Hepatocyte (in vitro differentiated cells): ENCODE measurements around the gene MBTPS2. TPM values are rescaled to one million over a fixed set of nuclear protein-coding genes. Genes with fewer than 3 reads are reported as not detected.

Experiments used
- DNase-seq: peaks from one replicate; pipeline ENCODE4 v3.0.0-alpha.2; 2016; ENCODE audit warnings: low spot score
- H2AFZ ChIP-seq: fragments of 200-600 bp; sonication (generic); 2 replicates; pipeline ENCODE4 v1.6.0; 2016; ENCODE audit warnings: antibody characterized with exemption, mild to moderate bottlenecking
- H3K27ac ChIP-seq: fragments of 200-600 bp; sonication (generic); 2 replicates; pipeline ENCODE4 v1.5.1; 2016; ENCODE audit warnings: mild to moderate bottlenecking
- H3K27me3 ChIP-seq: fragments of 200-600 bp; sonication (generic); 2 replicates; pipeline ENCODE4 v1.6.1; 2016
- H3K36me3 ChIP-seq: fragments of 200-600 bp; sonication (generic); replicated peaks from 2 replicates; pipeline ENCODE4 v1.5.1; 2016; ENCODE audit warnings: low read depth; ENCODE audit not compliant: insufficient read depth
- H3K4me1 ChIP-seq: fragments of 200-600 bp; sonication (generic); 2 replicates; pipeline ENCODE4 v1.5.1; 2016; ENCODE audit warnings: mild to moderate bottlenecking, moderate library complexity; ENCODE audit not compliant: insufficient read depth
- H3K4me2 ChIP-seq: fragments of 200-600 bp; sonication (generic); 2 replicates; pipeline ENCODE4 v1.6.0; 2016
- H3K4me3 ChIP-seq: fragments of 200-600 bp; sonication (generic); 2 replicates; pipeline ENCODE4 v1.5.1; 2016; ENCODE audit warnings: mild to moderate bottlenecking
- H3K79me2 ChIP-seq: fragments of 200-600 bp; sonication (generic); 2 replicates; pipeline ENCODE4 v1.6.0; 2017; ENCODE audit warnings: mild to moderate bottlenecking
- H3K9me2 ChIP-seq: fragments of 200-600 bp; sonication (generic); replicated peaks from 2 replicates; pipeline ENCODE4 v1.6.0; 2017; ENCODE audit warnings: mild to moderate bottlenecking; ENCODE audit not compliant: insufficient read depth
- H3K9me3 ChIP-seq: fragments of 200-600 bp; sonication (generic); 2 replicates; pipeline ENCODE4 v1.5.1; 2016; ENCODE audit warnings: low read depth, mild to moderate bottlenecking
- H4K20me1 ChIP-seq: fragments of 200-600 bp; sonication (generic); 2 replicates; pipeline ENCODE4 v1.6.0; 2016; ENCODE audit warnings: mild to moderate bottlenecking; ENCODE audit not compliant: insufficient read depth, poor library complexity, severe bottlenecking
- EZH2 ChIP-seq: fragments of 200-600 bp; sonication (generic); IDR thresholded peaks from 2 replicates; pipeline ENCODE4 v1.6.1; 2016; ENCODE audit warnings: antibody characterized with exemption, mild to moderate bottlenecking, borderline replicate concordance
- EZH2phosphoT487 ChIP-seq: fragments of 200-600 bp; sonication (generic); IDR thresholded peaks from one replicate; pipeline ENCODE4 v1.6.1; 2018; ENCODE audit warnings: antibody characterized with exemption, mild to moderate bottlenecking, low read depth, moderate library complexity; ENCODE audit not compliant: unreplicated experiment, severe bottlenecking
- WGBS: methylation state at CpG from one replicate; pipeline ENCODE4 v1.1.6; 2016; ENCODE audit warnings: low lambda C conversion rate; ENCODE audit errors: missing lambda C conversion rate; 5-methylcytosine and 5-hydroxymethylcytosine counted together
- polyA plus RNA-seq: library from polyadenylated mRNA; unstranded; fragments of >200 nt; fragmentation: Nextera tagmentation; extraction: Ambion mirVana; gene quantifications from 2 replicates; pipeline ENCODE4 v1.2.1, GENCODE V29; 2016
- total RNA-seq: library from RNA; depleted of rRNA; stranded (reverse); fragments of >200 nt; gene quantifications from 2 replicates; pipeline ENCODE4 v1.2.3, GENCODE V29; 2014
- TF ChIP-seq, protein P1 (sequence below): fragments of 200-600 bp; sonication (generic); IDR thresholded peaks from 2 replicates; pipeline ENCODE4 v1.5.1; 2016; ENCODE audit warnings: antibody characterized with exemption, mild to moderate bottlenecking; ENCODE audit not compliant: poor library complexity

The MBTPS2 gene
- total RNA-seq = 18.5 and 19.9 TPM in 2 replicates
- 9.3 and 18.4 TPM in 2 replicates for polyA plus RNA-seq

DNA sequence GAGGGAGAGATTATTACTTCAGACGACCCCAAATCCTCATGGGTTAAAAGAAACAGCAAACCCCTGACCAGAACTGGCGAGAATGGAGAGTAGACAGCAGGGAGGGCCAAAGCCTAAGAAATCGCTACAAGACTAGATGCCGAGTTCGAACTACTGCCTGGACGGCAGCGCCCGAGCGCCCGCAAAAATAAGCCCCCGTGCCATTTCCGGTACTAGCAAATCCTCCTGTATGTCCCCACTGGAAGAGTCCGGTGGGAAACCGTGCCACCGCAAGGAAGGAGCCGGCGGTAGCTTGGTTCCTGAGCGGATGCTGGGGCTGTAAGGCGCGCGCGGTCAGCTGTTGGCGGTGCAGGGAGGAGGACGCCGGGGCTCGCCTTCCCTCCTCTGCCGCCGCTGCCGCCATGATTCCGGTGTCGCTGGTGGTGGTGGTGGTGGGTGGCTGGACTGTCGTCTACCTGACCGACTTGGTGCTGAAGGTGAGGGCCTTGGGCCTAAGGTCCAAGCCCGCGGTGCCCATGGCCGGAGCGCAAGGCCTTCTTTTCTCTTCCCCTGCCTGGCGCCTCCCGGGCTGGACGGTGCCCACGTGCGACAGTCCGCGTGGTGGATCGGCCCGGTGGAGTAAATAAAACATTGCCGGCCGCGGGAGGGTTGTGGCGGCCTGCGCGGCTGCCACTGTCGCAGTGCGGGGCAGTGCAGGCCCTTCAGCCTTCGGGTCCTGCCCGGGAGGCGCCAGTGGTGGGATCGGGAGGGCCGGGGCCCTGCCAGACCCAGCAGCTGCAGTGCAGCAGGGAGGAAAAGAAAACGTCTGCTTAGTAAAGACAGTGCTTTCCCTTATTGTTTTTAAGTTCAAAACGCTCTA lies at the start of gene MBTPS2:
TSS of gene MBTPS2 (plus strand) at position 284 of the 859 bp plus-strand sequence. CDS start at position 402, 118 bp downstream.
- Histone ChIP-seq H3K27me3 (no peaks in the 10 kb centered on the region), H3K4me3 (peak within 1 kb of the TSS; percentile 49), H3K27ac (peak within 1 kb of the TSS; percentile 90), H3K4me1 (no peaks in the 10 kb centered on the region), H3K79me2 (peaks cover 14% of the 10 kb centered on the region), H4K20me1 (no peaks in the 10 kb centered on the region), H3K9me3 (no peaks in the 10 kb centered on the region), H3K36me3 (no peaks in the 10 kb centered on the region), H3K4me2 (peak within 1 kb of the TSS; percentile 81), H3K9me2 (no peaks in the 10 kb centered on the region), H2AFZ (peak within 1 kb of the TSS; percentile 88)
- WGBS = 43% methylated on average over 60 of the region's 61 CpGs
- DNase-seq = peak; percentile 86
- TF ChIP-seq EZH2 = no peak
- TF ChIP-seq, protein P1, sequence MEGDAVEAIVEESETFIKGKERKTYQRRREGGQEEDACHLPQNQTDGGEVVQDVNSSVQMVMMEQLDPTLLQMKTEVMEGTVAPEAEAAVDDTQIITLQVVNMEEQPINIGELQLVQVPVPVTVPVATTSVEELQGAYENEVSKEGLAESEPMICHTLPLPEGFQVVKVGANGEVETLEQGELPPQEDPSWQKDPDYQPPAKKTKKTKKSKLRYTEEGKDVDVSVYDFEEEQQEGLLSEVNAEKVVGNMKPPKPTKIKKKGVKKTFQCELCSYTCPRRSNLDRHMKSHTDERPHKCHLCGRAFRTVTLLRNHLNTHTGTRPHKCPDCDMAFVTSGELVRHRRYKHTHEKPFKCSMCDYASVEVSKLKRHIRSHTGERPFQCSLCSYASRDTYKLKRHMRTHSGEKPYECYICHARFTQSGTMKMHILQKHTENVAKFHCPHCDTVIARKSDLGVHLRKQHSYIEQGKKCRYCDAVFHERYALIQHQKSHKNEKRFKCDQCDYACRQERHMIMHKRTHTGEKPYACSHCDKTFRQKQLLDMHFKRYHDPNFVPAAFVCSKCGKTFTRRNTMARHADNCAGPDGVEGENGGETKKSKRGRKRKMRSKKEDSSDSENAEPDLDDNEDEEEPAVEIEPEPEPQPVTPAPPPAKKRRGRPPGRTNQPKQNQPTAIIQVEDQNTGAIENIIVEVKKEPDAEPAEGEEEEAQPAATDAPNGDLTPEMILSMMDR = peak; percentile 31

DNA sequence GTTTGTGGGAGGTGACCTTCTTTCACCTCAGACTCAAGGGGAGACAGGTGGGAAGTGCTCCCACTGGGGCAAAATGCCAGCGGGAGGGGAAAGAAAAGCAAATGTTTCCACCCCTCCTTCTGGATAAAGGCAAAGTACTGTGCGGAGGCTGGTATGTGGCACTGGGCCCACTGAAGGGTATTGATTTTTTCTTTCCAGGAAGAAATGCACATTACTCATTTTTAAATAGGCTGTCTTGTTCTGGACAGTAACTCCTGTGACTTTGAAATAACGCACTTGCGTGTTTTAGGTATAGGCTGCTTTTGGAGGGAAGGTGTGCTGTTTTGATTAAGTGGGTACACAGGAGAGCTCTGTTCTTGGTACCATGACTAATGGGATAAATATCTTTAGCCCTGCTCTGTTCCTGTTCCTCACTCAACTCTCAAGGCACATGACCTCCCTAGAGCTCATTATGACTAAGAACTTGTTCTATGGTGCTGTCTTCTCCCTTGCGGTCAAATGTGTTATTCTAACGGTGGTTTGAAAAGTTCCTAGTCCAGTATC lies 40.7 kb upstream of the MBTPS2 start:
- H3K36me3 ChIP-seq = no peaks in the 10 kb centered on the region
- H4K20me1 ChIP-seq = no peaks in the 10 kb centered on the region
- 74% methylated on average over 6 of the region's 6 CpGs for WGBS
- peaks cover 9% of the 10 kb centered on the region for H3K4me1 ChIP-seq
- TF ChIP-seq, protein P1 = no peak
- TF ChIP-seq EZH2phosphoT487 = no peak
- no peak for TF ChIP-seq EZH2
- no peaks in the 10 kb centered on the region for H3K9me2 ChIP-seq
- peak overlapping the region; percentile 11 for H3K27ac ChIP-seq
- peak; percentile 29 for DNase-seq
- H3K4me3 ChIP-seq = no peak overlapping the region
- H3K4me2 ChIP-seq = no peak overlapping the region
- no peak overlapping the region for H2AFZ ChIP-seq
- no peaks in the 10 kb centered on the region for H3K27me3 ChIP-seq
- H3K9me3 ChIP-seq = no peaks in the 10 kb centered on the region
- no peaks in the 10 kb centered on the region for H3K79me2 ChIP-seq

- 87% methylated on average over 6 of the region's 6 CpGs for WGBS
- DNase-seq = no peak
- no peaks in the 10 kb centered on the region for H4K20me1 ChIP-seq
- no peak overlapping the region for H3K27ac ChIP-seq
- H3K4me2 ChIP-seq = no peak overlapping the region
- no peaks in the 10 kb centered on the region for H3K9me3 ChIP-seq
- H3K4me3 ChIP-seq = no peak overlapping the region
- H3K36me3 ChIP-seq = no peaks in the 10 kb centered on the region
- TF ChIP-seq, protein P1 = no peak
- no peak for TF ChIP-seq EZH2
- no peak for TF ChIP-seq EZH2phosphoT487
- H3K9me2 ChIP-seq = no peaks in the 10 kb centered on the region
- no peaks in the 10 kb centered on the region for H3K79me2 ChIP-seq
- H3K27me3 ChIP-seq = no peaks in the 10 kb centered on the region
- no peak overlapping the region for H2AFZ ChIP-seq
- peaks cover 13% of the 10 kb centered on the region for H3K4me1 ChIP-seq
Measured at GRCh38 chrX:21799767-21800166, 39.6 kb upstream of the MBTPS2 start.
